GM21515 (cell line): ENCODE data around the gene ZMIZ1.
A peak's percentile ranks its signal among the peaks of the same experiment; 100 is the strongest.

ENCODE experiments used
- ATAC-seq: cut with Tn5 transposase; IDR thresholded peaks from one replicate; pipeline ENCODE4 v1.9.1; 2021; ENCODE audit not compliant: unreplicated experiment

ZMIZ1 gene

GRCh38 chr10:79224992-79225391, 156.2 kb downstream of the ZMIZ1 start:
- no peak for ATAC-seq

DNA sequence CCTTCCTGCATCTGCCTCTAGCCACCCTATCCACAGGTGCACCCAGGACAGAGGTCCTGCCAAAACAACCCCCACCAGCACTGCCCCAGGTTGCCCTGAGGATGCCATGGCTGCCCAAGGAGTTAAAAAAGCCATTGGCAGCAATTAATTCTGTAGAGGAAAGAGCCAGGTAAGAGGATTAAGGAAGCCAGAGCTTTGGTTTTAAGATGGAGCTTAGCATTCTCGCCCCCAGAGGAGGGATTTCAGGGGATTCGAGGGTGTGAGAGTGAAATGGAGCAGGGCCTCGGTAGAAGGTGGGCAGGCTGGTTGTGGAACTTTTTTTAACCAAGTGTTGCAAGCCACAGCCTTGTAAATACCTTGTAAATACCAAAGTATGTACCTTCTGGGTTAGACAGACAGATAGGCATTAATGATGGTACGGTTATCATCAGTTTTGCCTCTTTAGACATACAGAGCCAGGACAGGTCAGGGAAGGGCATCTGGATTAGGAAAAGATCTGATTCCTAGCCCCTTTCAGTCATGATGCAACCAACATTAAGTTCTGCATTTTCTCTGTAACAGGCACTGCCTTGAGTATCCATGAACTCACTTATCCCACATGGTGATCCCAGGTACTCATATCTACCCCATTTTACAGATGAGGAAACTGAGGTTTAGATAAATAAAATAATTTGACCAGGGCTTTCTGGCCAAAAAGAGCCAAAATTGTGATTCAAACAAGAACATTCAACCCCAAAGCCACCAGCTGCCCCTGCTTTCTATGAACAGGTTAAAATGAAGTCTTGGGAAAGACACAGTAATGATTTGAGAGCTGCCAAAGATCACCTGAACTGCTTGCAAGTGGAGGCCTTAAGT, 157.9 kb downstream of the ZMIZ1 start:
- no peak for ATAC-seq

DNA sequence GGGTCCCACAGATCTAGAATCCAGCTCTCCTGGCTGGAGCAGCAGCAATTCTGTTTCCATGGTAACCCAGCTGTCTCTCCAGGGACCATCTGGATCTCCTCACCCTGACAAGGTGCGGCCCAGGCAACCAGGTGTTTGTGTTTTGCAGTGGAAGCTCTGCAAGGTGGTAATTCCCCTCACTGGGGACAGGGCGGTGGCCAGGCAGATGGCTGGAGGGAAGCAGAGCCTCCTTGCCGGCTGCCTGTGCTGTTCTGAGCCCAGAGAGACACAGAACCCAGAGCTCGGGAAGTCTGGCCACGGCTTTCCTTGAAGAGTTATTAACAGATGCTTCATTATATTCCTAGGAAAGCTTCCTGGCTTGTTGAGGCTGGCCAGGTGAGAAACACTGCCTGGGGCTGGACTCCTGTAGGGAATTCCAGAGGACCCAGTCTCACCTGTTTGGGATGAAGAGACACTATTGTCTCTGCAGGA, 160.3 kb downstream of the ZMIZ1 start:
- ATAC-seq, result no peak

- ATAC-seq, result no peak
Observed at GRCh38 chr10:79229830-79230327, 161.1 kb downstream of the ZMIZ1 start.

DNA sequence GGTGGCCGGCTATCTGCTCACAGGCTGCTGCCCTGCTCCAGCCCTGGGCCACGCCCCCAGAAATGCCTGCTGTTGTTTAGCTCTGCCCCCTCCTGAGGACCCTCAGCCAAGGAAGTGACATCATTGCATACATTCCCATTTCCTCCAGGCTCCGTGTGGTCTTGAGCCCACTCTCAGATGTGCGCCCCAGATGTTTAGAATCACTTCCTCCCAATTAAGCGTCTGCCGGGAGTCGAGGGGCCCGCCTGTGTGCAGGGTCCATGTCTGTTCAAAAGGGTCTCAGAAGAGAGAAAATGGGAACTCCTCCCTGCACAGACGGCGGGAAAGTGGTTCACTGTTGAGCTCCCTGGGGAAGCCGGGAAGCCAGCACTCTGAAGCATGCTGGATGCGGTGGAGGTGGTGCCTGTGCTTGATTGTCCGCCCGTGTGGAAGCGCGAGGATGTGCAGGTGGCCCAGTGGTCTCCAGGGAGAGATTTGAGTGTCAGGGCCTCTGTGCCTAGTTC, 161.6 kb downstream of the ZMIZ1 start:
- ATAC-seq, result no peak

DNA sequence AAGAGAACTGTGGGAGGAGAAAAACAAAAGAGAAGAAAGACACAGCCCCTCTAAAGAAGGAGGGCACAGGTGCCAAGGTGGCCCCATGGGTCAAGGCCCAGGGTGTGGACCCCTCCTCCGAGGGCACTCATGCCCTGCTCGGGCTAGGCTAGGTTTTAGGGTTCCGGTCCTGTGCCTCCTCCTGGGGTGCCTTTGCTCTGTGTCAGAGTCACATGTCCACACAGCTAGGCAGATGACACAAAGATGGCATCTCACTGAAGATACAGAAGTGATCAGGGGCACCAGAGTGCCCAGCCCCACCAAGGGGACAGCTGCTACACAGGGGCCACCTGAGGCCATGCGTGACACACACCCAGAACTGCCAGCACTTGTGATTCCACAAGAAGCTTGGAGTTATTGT, 162.1 kb downstream of the ZMIZ1 start:
- no peak for ATAC-seq

GRCh38 chr10:79231908-79232307, 163.1 kb downstream of the ZMIZ1 start:
- no peak for ATAC-seq

GRCh38 chr10:79232864-79233263, 164.1 kb downstream of the ZMIZ1 start:
- ATAC-seq, result no peak

DNA sequence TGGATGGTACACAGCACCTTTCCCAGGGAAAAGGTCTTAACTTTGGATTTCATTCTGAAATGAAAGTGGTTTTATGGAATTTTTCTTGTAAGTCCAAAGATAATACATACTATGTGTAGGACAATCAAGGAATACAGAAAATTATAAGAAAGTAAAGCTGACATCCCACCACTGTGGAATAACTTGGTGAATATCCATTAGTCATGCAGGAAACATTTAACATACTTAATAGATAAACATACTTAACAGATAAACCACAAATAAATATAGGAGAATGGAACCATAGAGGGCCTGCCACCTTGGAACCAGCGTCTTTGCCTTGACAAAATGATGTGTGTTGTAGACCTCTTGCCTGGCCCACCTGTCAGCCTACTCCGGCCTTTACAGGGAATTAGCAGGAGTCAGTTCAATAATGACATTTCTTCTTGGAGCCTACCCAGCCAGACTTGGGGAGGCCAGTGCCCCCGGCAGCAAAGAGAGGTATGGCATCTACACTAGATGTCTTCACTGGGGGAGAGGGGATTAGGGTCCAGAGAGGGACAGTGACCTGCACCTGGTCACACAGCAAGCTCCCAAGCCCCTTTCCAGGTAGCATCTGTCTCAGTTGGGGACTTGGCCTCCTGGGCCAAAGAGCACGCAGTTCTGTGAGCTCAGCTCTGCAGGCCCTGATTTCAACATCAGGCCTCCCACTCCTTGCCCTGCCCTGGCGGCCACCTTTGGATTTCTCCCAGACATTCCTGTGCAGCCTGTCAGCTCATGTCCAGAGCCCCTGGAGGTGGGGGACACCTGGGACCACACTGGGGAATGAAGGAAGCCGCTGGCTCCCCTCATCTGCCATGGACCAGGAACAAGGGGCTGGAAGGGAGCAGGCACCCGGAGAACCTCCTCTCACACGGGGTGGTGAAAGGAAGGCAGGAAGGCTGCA, 165.9 kb downstream of the ZMIZ1 start:
- no peak for ATAC-seq

GRCh38 chr10:79235765-79236432, 167.1 kb downstream of the ZMIZ1 start:
- ATAC-seq, result no peak

GRCh38 chr10:79236433-79236765, 167.6 kb downstream of the ZMIZ1 start:
- no peak for ATAC-seq

- ATAC-seq, result no peak
Observed at GRCh38 chr10:79237454-79238157, 168.8 kb downstream of the ZMIZ1 start.

GRCh38 chr10:79238158-79238520, 169.4 kb downstream of the ZMIZ1 start:
- no peak for ATAC-seq

DNA sequence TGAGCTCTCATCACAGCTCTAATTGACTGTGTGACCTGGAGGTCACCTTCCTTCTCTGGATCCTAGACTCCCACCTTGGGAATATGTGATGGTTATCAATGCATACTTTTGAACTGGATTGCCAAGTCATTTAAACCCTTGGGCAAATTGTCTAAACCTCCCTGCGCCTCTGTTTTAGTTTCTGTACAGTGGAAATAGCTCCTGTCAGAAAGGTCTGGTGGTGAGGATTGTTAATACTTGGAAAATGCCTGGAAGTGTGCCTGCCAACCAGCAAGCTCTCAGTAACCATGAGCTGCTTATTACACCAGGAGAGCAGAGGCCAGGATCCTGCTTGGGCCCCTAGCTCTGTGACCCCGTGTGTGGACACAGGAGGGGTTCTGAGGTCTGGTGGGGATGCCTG, 169.8 kb downstream of the ZMIZ1 start:
- ATAC-seq, result no peak

DNA sequence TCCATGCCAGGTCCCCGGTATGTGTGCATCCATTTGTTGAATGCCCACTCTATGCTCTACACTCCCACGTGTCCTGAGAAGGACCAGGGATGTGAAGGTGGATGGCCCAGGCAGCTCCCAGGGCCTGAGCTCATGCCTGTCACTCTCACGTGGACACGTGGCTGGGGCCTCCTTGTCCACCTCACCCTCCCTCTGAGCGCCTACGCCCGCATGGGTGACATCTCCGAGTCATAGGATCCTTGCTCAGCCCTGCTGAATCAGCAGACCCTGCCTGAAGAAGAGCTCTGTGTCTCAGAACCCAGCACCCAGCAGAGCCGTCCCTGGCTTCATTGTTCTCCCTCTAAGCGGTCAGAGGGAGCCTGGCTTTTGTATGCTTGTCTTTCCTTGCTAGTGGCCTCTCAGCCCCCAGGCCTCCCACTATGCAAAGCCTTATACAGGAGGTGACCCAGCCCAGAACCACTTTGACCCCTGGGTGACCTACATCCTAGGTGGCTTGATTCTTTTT, 170.6 kb downstream of the ZMIZ1 start:
- ATAC-seq, result no peak

GRCh38 chr10:79239924-79240581, 171.3 kb downstream of the ZMIZ1 start:
- ATAC-seq, result no peak

DNA sequence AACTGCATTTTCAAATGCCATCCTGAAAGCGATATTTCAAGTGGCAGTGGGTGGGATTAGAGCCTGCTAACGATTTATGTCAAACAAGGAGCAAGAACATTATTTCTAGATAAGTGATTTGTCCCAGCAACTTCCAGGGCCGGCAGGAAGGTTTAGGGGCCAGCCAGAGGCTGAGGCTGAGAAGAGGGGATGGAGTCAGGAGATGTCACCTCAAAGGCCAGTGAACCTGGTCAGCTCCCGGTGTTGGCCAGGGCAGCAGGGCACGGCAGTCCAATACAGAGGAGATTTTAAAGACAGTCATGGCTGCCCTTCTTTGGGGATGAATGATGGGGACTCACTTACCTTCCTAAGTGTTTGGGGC, 172.8 kb downstream of the ZMIZ1 start:
- no peak for ATAC-seq

DNA sequence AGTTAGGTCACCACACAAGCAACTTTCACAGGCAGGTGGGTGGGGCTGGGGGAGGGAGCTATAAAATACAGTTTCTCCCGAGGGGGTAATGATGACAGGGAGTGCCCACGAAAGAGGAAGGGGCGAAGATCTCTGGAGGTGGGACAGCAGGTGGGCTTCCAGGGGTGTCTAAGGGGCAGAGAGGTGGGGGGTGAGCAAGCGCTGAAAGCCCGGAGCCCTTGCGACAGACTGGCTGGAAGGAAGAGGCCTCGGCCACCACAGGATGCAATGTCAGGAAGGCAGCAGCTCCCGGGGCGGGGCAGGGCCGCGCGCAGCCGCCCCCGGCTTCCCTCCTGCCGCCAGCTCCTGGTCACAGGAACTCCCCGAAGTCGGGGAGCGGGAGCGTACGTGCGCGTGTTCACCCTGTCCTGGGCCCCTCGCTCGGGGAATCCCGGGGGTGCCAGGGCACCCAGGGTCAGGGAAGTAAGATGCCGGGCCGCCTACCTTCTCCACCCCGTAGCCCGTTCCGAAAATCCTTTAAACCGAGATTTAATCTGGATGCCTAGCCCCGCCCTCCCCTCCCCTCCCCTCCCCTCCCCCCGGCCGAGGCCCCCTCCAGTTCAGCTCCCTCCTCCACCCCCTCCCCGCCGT, 173.3 kb downstream of the ZMIZ1 start:
- ATAC-seq, result peak; percentile 29

GRCh38 chr10:79242620-79243152, 173.9 kb downstream of the ZMIZ1 start:
- peak; percentile 23 for ATAC-seq
